K562 (cell line): ENCODE measurements around the gene COL25A1. TPM values are rescaled to one million over a fixed set of nuclear protein-coding genes. Genes with fewer than 3 reads are reported as not detected.

Experiments
- ATAC-seq: fragments of 200-7000 bp; cut with Tn5 transposase; 3 replicates; pipeline ENCODE4 v1.9.1; 2020; ENCODE audit warnings: moderate library complexity
- BruUV-seq: library from RNA; stranded (reverse); fragments of 400-500 nt; replicated peaks from 2 replicates; lab custom pipeline; 2021; lab: Mats Ljungman, UMichigan
- CTCF ChIA-PET: fragments of 300-600 bp; formaldehyde crosslinking; extraction: SDS; loops from one replicate; lab custom pipeline; 2021; ENCODE audit warnings: low intra/inter-chr PET ratio; lab: Yijun Ruan, JAX
- POLR2A ChIA-PET: fragments of 300-600, 350-650 bp; sonication (Branson Sonifier 250); formaldehyde crosslinking; extraction: SDS; loops from one replicate; lab custom pipeline; 2021; ENCODE audit warnings: antibody characterized with exemption, inconsistent platforms; lab: Yijun Ruan, JAX
- DNase-seq, 4 experiments: peaks; one replicate each; pipeline versions ENCODE4 v3.0.0 to v3.0.0-alpha.2; 2011 to 2018; ENCODE audit warnings: low spot score in 3 of 4, mixed read lengths in 3 of 4; ENCODE audit errors: extremely low read depth in 1 of 4
- FAIRE-seq: peaks from 2 replicates; lab custom pipeline; 2011; peaks lifted over from hg19 to GRCh38; lab: Jason Lieb, UNC
- H2AFZ ChIP-seq: 2 replicates; pipeline ENCODE4 v1.6.0; 2011; ENCODE audit warnings: low read depth, low read length, control low read depth, inconsistent platforms
- H3K27ac ChIP-seq: fragments of 200-600 bp; 3 replicates; pipeline ENCODE4 v1.8.0; 2011; ENCODE audit warnings: low read depth, mild to moderate bottlenecking, control low read depth, inconsistent platforms, low read length, moderate library complexity, mixed read lengths; ENCODE audit errors: extremely low read depth
- H3K27me3 ChIP-seq, 2 experiments: fragments of 300-600 bp in 1 of 2; 2 replicates in 1 of 2; 3 replicates in 1 of 2; pipeline versions ENCODE4 v1.6.0 to v1.8.0; 2011; ENCODE audit warnings: inconsistent platforms in 2 of 2, low read length in 2 of 2, mild to moderate bottlenecking in 1 of 2, mixed read lengths in 1 of 2, moderate library complexity in 1 of 2; ENCODE audit not compliant: control insufficient read depth in 2 of 2, insufficient read depth in 2 of 2
- H3K36me3 ChIP-seq: fragments of 300-600 bp; 3 replicates; pipeline ENCODE4 v1.8.0; 2011; ENCODE audit warnings: mild to moderate bottlenecking, low read length, inconsistent platforms; ENCODE audit not compliant: control insufficient read depth, insufficient read depth
- H3K4me1 ChIP-seq, 2 experiments: fragments of 200-600 bp in 1 of 2; replicated peaks in 1 of 2; 2 replicates in 1 of 2; 3 replicates in 1 of 2; pipeline versions ENCODE4 v1.5.1 to v1.8.0; 2011; ENCODE audit warnings: inconsistent platforms in 2 of 2, low read length in 2 of 2, mild to moderate bottlenecking in 1 of 2, mixed read lengths in 1 of 2, moderate library complexity in 1 of 2; ENCODE audit not compliant: control insufficient read depth in 2 of 2, insufficient read depth in 2 of 2
- H3K4me2 ChIP-seq: 2 replicates; pipeline ENCODE4 v1.6.1; 2011; ENCODE audit warnings: low read length, control low read depth, inconsistent platforms, mixed read lengths; ENCODE audit not compliant: insufficient read depth
- H3K4me3 ChIP-seq: fragments of 200-600 bp; sonication (generic), shearing (Covaris generic); 2 replicates; pipeline ENCODE4 v1.5.1; 2016; ENCODE audit warnings: control low read depth, inconsistent platforms
- H3K79me2 ChIP-seq: fragments of 200-600 bp; 3 replicates; pipeline ENCODE4 v1.8.0; 2011; ENCODE audit warnings: low read length, inconsistent platforms; ENCODE audit not compliant: control insufficient read depth, insufficient read depth
- H3K9ac ChIP-seq, 2 experiments: 2 replicates each; pipeline versions ENCODE4 v1.6.0 to v1.6.1; 2011; ENCODE audit warnings: low read depth in 2 of 2, low read length in 2 of 2, control low read depth in 1 of 2, inconsistent platforms in 1 of 2, mild to moderate bottlenecking in 1 of 2, mixed read lengths in 1 of 2; ENCODE audit not compliant: insufficient read depth in 1 of 2
- H3K9me1 ChIP-seq: one replicate; pipeline ENCODE4 v1.6.0; 2011; ENCODE audit warnings: inconsistent platforms, mild to moderate bottlenecking, low read length, moderate library complexity; ENCODE audit not compliant: control insufficient read depth, insufficient read depth
- H3K9me3 ChIP-seq: replicated peaks from 2 replicates; pipeline ENCODE4 v1.5.1; 2011; ENCODE audit warnings: low read depth, low read length, inconsistent platforms; ENCODE audit not compliant: control insufficient read depth, insufficient read depth
- H4K20me1 ChIP-seq: replicated peaks from 2 replicates; pipeline ENCODE4 v1.6.1; 2011; ENCODE audit warnings: low read length, inconsistent platforms, mixed read lengths; ENCODE audit not compliant: control insufficient read depth, insufficient read depth
- CREB3 ChIP-seq: fragments of 450-650 bp; conservative IDR thresholded peaks from 2 replicates; pipeline ENCODE4 v1.6.1; 2016; ENCODE audit warnings: missing genetic modification characterization, low read depth, mild to moderate bottlenecking, missing compliant biosample characterization, moderate library complexity
- L3MBTL2 ChIP-seq: fragments of 450-650 bp; IDR thresholded peaks from 2 replicates; pipeline ENCODE4 v1.6.1; 2016; ENCODE audit warnings: mild to moderate bottlenecking, moderate library complexity
- PML ChIP-seq: IDR thresholded peaks from 2 replicates; pipeline ENCODE4 v1.6.1; 2012; ENCODE audit warnings: low read length, inconsistent platforms
- RBFOX2 ChIP-seq: fragments of 200-400 bp; formaldehyde crosslinking; IDR thresholded peaks from 2 replicates; pipeline ENCODE4 v1.6.1; 2017; ENCODE audit warnings: low read depth, mild to moderate bottlenecking, low read length, moderate library complexity
- TFE3 ChIP-seq: fragments of 450-650 bp; formaldehyde crosslinking; IDR thresholded peaks from 2 replicates; pipeline ENCODE4 v1.4.0; 2020; ENCODE audit warnings: mild to moderate bottlenecking, mixed read lengths
- WHSC1 ChIP-seq: IDR thresholded peaks from one replicate; pipeline ENCODE4 v1.6.1; 2012; ENCODE audit warnings: low read length, control low read depth, inconsistent platforms
- ZBTB40 ChIP-seq, 2 experiments: fragments of 450-650 bp in 1 of 2; sonication (generic) in 1 of 2; formaldehyde crosslinking in 1 of 2; IDR thresholded peaks; 2 replicates each; pipeline versions ENCODE4 v1.7.1 to v1.9.0; 2016 to 2022; ENCODE audit warnings: inconsistent platforms in 1 of 2, mild to moderate bottlenecking in 1 of 2, missing genetic modification reagents in 1 of 2
- WGBS: fragments of 100-300 bp; shearing (Covaris generic); methylation state at CpG from one replicate; pipeline ENCODE4 v1.1.6; 2016; ENCODE audit warnings: low coverage, mixed read lengths; ENCODE audit not compliant: insufficient coverage; ENCODE audit errors: missing lambda C conversion rate; 5-methylcytosine and 5-hydroxymethylcytosine counted together
- in situ Hi-C: fragments of 300-500 bp; cut with MboI; formaldehyde crosslinking; loops from 4 replicates; pipeline ENCODE4 v1.15.0; 2018; ENCODE audit warnings: inconsistent platforms, mixed read lengths
- intact Hi-C: fragments of 100-400 bp; cut with micrococcal nuclease; formaldehyde crosslinking; loops from 2 replicates; pipeline ENCODE4 v1.14.2; 2022
- polyA plus RNA-seq, 8 experiments: library from polyadenylated mRNA; depleted of rRNA in 4 of 8; stranded (reverse) in 5 of 8; unstranded in 3 of 8; fragments of >200 nt; fragmentation: Nextera tagmentation in 2 of 8; fragmentation: Illumina TruSeq in 1 of 8; extraction: Ambion mirVana in 2 of 8; extraction: Trizol in 1 of 8; gene quantifications; 2 replicates each; pipeline versions ENCODE4 v1.2.1 to v1.2.3, GENCODE V29; 2011 to 2014; ENCODE audit warnings: inconsistent platforms in 1 of 8, missing spikeins in 1 of 8
- total RNA-seq, 7 experiments: library from RNA; depleted of rRNA in 6 of 7; stranded (reverse); fragments of >200 nt in 6 of 7; fragmentation: Illumina TruSeq in 2 of 7; extraction: Trizol in 2 of 7; gene quantifications; 2 replicates each; pipeline versions ENCODE4 v1.2.1 to v1.2.3, GENCODE V29; 2011 to 2021; ENCODE audit warnings: low replicate concordance in 1 of 7

The COL25A1 gene
- total and polyA plus RNA-seq, 9 of the 15 experiments (the other 6 are each of a cell fraction or from before 2014, with no cell fraction given): 0.03 to 0.62 (median 0.27) TPM

GRCh38 chr4:109303140-109303496 lies 660 bp upstream of the COL25A1 start:
- CTCF ChIA-PET: no interaction called here
- POLR2A ChIA-PET: interaction anchor here (0.6 kb wide), 1 partner anchor 628 kb away, joined by 3 read pairs; no protein-coding TSS in a partner anchor
- intact Hi-C loops: no loop called here
- H3K4me2 ChIP-seq: no peak overlapping the region
- no peaks in the 10 kb centered on the region for H3K36me3 ChIP-seq
- H3K9me1 ChIP-seq: no peaks in the 10 kb centered on the region
- H3K79me2 ChIP-seq: no peaks in the 10 kb centered on the region
- ATAC-seq: no peak
- H3K4me1 ChIP-seq: no peaks in the 10 kb centered on the region; a peak in 1 of 5 replicates
- peaks cover 4% of the 10 kb centered on the region; the same call in 1 of the 2 replicates for H3K9me3 ChIP-seq
- H3K9ac ChIP-seq: no peak overlapping the region
- no peak overlapping the region for H3K27ac ChIP-seq
- TF ChIP-seq ZBTB40 (IDR thresholded peaks at IDR 0.05) (no peak), ZBTB40 (CRISPR knock-in tag; IDR thresholded peaks at IDR 0.05) (no peak), L3MBTL2 (no peak), PML (no peak), CREB3 (no peak), WHSC1 (no peak), TFE3 (no peak), RBFOX2 (no peak)
- TF ChIP-seq, all 486 proteins: peak for 0
- no peaks in the 10 kb centered on the region; a peak in 1 of 5 replicates for H3K27me3 ChIP-seq
- DNase-seq (no peak), FAIRE-seq (no peak)
- H2AFZ ChIP-seq: no peak overlapping the region
- in situ Hi-C loops: loop anchor here (25.0 kb wide), 1 partner anchor 466 kb away; no protein-coding TSS in a partner anchor
- BruUV-seq: no TSS peak
- 30% methylated on average over 5 of the region's 10 CpGs for WGBS
- no peak overlapping the region for H3K4me3 ChIP-seq
- H4K20me1 ChIP-seq: no peaks in the 10 kb centered on the region
